ENCODE data around the gene RPS16. TPM values are rescaled to one million over a fixed set of nuclear protein-coding genes. Genes with fewer than 3 reads are reported as not detected.

The RPS16 gene
- total RNA-seq, 4 donors from 2014 or later, result 509 to 2,477 (median 1,257) TPM

DNA sequence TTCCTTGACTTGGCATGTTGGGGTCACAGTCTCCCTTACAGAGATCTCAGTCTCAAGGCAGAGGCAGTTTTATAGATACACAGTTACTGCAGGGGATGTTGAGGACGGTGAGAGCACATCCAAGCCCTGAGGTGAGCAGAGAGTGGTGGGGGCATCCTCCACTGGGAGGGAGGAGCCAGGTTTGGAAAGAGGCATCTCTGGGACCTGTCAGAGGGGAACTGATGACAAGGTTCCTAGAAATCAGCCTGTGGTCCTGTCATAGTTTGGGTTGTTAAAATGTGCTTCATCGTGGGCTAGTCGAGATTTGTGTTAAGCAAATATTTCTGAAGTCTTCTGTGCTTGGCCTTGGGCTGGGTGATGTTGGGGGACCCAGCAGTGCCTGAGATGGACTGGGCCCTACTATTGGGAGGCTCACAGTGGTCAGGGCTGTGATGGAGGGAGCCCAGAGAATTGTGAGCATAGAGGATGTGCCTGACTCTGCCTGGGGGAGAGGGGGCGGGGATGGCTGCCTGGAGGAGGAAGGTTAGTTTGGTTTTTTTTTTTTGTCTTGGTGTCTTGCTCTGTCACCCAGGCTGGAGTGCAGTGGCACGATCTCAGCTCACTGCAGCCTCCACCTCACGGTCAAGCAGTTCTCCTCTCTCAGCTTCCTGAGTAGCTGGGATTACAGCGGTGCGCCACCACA, 13.5 kb upstream of the RPS16 start:
- H3K36me3 ChIP-seq, result peaks cover 0 to 54% (median 16%) of the 10 kb centered on the region in 3 donors
- intact Hi-C loops (cut with DNase I), result no loop called here
- H3K27ac ChIP-seq, result no peak overlapping the region
- H3K4me3 ChIP-seq, result no peak overlapping the region
- 76 to 79% methylated on average over 3 to 8 of the region's 8 CpGs for WGBS, 2 donors
- no peaks in the 10 kb centered on the region for H3K9me3 ChIP-seq
- H3K27me3 ChIP-seq, result no peaks in the 10 kb centered on the region
- H3K4me1 ChIP-seq, result peaks cover 16 to 67% (median 32%) of the 10 kb centered on the region in 3 donors
- no peak for DNase-seq
- TF ChIP-seq, protein P1, sequence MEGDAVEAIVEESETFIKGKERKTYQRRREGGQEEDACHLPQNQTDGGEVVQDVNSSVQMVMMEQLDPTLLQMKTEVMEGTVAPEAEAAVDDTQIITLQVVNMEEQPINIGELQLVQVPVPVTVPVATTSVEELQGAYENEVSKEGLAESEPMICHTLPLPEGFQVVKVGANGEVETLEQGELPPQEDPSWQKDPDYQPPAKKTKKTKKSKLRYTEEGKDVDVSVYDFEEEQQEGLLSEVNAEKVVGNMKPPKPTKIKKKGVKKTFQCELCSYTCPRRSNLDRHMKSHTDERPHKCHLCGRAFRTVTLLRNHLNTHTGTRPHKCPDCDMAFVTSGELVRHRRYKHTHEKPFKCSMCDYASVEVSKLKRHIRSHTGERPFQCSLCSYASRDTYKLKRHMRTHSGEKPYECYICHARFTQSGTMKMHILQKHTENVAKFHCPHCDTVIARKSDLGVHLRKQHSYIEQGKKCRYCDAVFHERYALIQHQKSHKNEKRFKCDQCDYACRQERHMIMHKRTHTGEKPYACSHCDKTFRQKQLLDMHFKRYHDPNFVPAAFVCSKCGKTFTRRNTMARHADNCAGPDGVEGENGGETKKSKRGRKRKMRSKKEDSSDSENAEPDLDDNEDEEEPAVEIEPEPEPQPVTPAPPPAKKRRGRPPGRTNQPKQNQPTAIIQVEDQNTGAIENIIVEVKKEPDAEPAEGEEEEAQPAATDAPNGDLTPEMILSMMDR (IDR thresholded peaks at IDR 0.05), result no peak
- no peak for TF ChIP-seq POLR2A (IDR thresholded peaks at IDR 0.05)

DNA sequence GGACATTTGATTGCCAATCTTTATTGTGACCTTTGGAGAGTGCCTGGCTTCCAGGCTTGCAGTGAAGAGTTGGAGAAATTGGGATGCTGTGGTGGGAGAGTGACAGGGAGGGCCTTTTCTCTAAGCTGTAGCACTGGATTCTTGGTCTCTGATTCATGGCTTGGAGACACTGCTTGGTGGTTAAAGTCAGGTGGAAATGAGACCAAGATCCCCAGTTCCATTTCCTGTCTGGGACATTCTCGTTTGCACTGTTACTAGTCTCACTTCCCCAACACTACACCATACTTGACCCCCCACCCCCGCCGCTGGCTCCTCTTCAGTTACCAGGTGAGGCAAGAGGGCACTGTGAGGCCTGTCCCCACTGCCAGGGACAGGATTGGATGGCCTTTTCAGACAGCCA, 12.5 kb upstream of the RPS16 start:
- no peak overlapping the region for H3K4me3 ChIP-seq

DNA sequence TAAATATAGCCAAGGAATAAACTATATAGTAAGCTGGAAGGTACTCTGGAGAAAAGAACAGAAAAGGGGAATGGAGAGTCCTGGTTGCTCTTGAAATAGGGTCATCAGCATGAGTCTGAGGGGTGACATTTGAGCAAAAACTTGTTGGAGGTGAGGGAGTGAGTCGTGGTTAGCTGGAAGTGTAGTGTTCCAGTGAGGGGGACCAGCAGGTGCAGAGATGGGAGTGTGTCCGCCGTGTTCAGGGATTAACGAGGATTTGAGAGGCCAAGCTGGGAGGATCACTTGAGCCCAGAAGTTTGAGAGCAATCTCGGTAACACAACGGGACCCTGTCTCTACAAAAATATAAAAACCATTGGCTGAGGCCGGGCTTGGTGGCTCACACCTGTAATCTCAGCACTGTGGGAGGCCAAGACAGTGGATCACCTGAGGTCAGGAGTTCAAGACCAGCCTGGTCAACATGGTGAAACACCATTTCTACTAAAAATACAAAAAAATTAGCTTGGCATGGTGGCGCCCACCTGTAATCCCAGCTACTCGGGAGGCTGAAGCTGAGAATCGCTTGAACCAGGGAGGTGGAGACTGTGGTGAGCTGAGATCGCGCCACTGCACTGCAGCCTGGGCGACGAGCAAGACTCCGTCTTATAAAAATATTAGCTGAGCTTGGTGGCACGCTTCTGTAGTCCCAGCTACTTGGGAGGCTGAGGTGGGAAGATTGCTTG, 10.8 kb upstream of the RPS16 start:
- Histone ChIP-seq H3K9me3 (no peaks in the 10 kb centered on the region), H3K27me3 (no peaks in the 10 kb centered on the region), H3K4me3 (peak overlapping the region; percentile 67 to 93 (median 77)), H3K36me3 (peaks cover 0 to 26% (median 0%) of the 10 kb centered on the region in 3 donors), H3K27ac (peak overlapping the region in 3 of 4 donors; percentile 92 to 98 (median 96)), H3K4me1 (peaks cover 16 to 64% (median 33%) of the 10 kb centered on the region in 3 donors)
- TF ChIP-seq, protein P1 (IDR thresholded peaks at IDR 0.05), result no peak
- no peak for TF ChIP-seq POLR2A (IDR thresholded peaks at IDR 0.05)
- WGBS, 2 donors, result 71 to 73% methylated on average over 10 to 14 of the region's 16 CpGs
- intact Hi-C loops (cut with DNase I), result no loop called here
- DNase-seq, result no peak

More for the DNA sequence above, 12.5 kb upstream of the RPS16 start:
- WGBS, 2 donors, result 17 to 20% methylated on average over 1 of the region's 3 CpGs
- TF ChIP-seq, protein P1 (IDR thresholded peaks at IDR 0.05), result no peak
- DNase-seq, result no peak
- intact Hi-C loops (cut with DNase I), result no loop called here
- peaks cover 0 to 44% (median 11%) of the 10 kb centered on the region in 3 donors for H3K36me3 ChIP-seq
- peaks cover 16 to 71% (median 33%) of the 10 kb centered on the region in 3 donors for H3K4me1 ChIP-seq
- no peaks in the 10 kb centered on the region for H3K27me3 ChIP-seq
- H3K27ac ChIP-seq, result no peak overlapping the region
- H3K9me3 ChIP-seq, result no peaks in the 10 kb centered on the region

DNA sequence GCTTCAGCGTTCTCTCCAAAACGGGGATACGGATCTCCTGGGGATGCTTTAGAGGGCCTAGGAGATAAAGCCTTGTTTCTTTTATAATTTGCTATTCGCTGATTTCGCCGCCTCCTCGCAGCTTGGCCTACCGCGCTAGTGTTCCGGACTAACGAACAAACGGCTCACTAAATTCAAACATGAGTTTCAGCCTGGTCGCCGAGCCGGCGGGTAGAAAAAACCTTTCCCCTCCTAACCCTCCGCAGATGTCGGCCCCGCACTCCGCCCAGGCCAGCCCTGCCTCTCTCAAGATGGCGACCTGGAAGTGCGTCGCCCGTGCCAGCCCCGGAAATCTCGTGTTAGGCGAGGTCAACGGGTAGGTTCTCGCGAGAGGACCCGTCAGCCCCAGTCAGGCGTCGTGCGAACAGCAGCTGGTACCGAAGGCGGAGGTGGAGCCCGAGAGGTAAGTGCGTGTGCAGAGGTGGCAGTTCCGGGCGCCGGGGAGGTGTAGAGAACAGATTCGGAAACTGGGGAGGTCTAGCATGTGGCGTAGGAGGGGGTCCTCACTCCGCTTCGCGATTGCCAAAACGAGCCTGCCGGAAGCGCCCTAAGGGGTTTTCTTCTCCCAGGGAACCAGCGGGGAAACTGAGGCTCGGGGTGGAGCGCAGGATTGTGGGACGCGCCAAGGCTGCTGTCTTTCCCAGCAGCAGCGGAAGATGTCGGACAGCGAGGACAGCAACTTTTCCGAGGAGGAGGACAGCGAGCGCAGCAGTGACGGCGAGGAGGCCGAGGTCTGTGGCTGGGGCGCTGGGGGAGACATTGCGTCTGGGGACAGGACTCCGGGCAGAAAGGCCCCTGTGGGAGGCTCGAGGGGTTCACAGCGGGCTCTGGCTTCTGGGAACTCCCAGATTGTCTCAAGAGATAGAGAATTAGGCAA, 9.7 kb upstream of the RPS16 start, which contains the start of gene SUPT5H:
TSS of gene SUPT5H (plus strand) at position 387 of the 916 bp plus-strand sequence. CDS start at position 696, 309 bp downstream.
- TF ChIP-seq POLR2A (IDR thresholded peaks at IDR 0.05), result peak in 3 of 4 donors; percentile 92 to 97 (median 94)
- TF ChIP-seq, protein P1 (IDR thresholded peaks at IDR 0.05), result peak in 2 of 6 experiments; percentile 21 to 23
- 0 to 1% methylated on average over 23 to 46 of the region's 68 CpGs for WGBS, 2 donors
- Histone ChIP-seq H3K4me3 (peak within 1 kb of the TSS; percentile 67 to 93 (median 77)), H3K36me3 (peaks cover 0 to 20% (median 0%) of the 10 kb centered on the region in 3 donors), H3K27me3 (no peaks in the 10 kb centered on the region), H3K9me3 (no peaks in the 10 kb centered on the region), H3K27ac (peak within 1 kb of the TSS; percentile 92 to 98 (median 95)), H3K4me1 (peaks cover 16 to 60% (median 32%) of the 10 kb centered on the region in 3 donors)
- intact Hi-C loops (cut with DNase I), result no loop called here
- peak; percentile 89 for DNase-seq
